Activated T-cell treated with anti-CD3 and anti-CD28 coated beads, Interleukin-2, amount 50 U/mL, for 72 hours (primary cell): Measurements from ENCODE around the gene GRHL3. TPM values are rescaled to one million over a fixed set of nuclear protein-coding genes. Genes with fewer than 3 reads are reported as not detected.

ENCODE experiments used
- ATAC-seq, 2 donors: fragments of 150-1000 bp; cut with Tn5 transposase; replicated peaks in 1 of 2; 2 replicates each; pipeline ENCODE4 v1.10.0; 2021; ENCODE audit warnings: moderate library complexity in 2 of 2, mild to moderate bottlenecking in 1 of 2
- DNase-seq, 2 donors: peaks; one replicate each; pipeline ENCODE4 v3.0.0; 2021 to 2022; ENCODE audit warnings: mixed read lengths in 1 of 2
- H3K27ac Mint-ChIP-seq: one replicate; pipeline ENCODE4 v1.8.0; 2022; ENCODE audit warnings: mild to moderate bottlenecking, moderate library complexity, mixed read lengths
- H3K27me3 Mint-ChIP-seq: one replicate; pipeline ENCODE4 v1.8.0; 2022; ENCODE audit warnings: low read depth, mixed read lengths
- H3K36me3 Mint-ChIP-seq, 2 donors: one replicate each; pipeline ENCODE4 v1.8.0; 2022; ENCODE audit warnings: mixed read lengths in 2 of 2, mild to moderate bottlenecking in 1 of 2; ENCODE audit not compliant: insufficient read depth in 2 of 2
- H3K4me1 Mint-ChIP-seq: one replicate; pipeline ENCODE4 v1.8.0; 2022; ENCODE audit warnings: low read depth, mixed read lengths
- H3K4me3 Mint-ChIP-seq, 2 donors: one replicate each; pipeline ENCODE4 v1.8.0; 2022; ENCODE audit warnings: mild to moderate bottlenecking in 2 of 2, mixed read lengths in 2 of 2, moderate library complexity in 2 of 2
- H3K9me3 Mint-ChIP-seq, 2 donors: one replicate each; pipeline ENCODE4 v1.8.0; 2022; ENCODE audit warnings: mixed read lengths in 2 of 2
- total RNA-seq, 2 donors: library from RNA; stranded (reverse); gene quantifications; one replicate each; pipeline ENCODE4 v1.2.3, GENCODE V29; 2022

The GRHL3 gene
- total RNA-seq, 2 donors from 2014 or later: 0.28 to 2.0 TPM

GRCh38 chr1:24327486-24327885 is 8.3 kb downstream of the GRHL3 start:
- no peak overlapping the region for H3K4me3 Mint-ChIP-seq
- peaks cover under 1% of the 10 kb centered on the region for H3K4me1 Mint-ChIP-seq
- no peaks in the 10 kb centered on the region for H3K9me3 Mint-ChIP-seq
- H3K27ac Mint-ChIP-seq: no peak overlapping the region
- no peak for DNase-seq
- H3K27me3 Mint-ChIP-seq: peaks cover 82% of the 10 kb centered on the region
- H3K36me3 Mint-ChIP-seq: no peaks in the 10 kb centered on the region
- no peak for ATAC-seq

DNA sequence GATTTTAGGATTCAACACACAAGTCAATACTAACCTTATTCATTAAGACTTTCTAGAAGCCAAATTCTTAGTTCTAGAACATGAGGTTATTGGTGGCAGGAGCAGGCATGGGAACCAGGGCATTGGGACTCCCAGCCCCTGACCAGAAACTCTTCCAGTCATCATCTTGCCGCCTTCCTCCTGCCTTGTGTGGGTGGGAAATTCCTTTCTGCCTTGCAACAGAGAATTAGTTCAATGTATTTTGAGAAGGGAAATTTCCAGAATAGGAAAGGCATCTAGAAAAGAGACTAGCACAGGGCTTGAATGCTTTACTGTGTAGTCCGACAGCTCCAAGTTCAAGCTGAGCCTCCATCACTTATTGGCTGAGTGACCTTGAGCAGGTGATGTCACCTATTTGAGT is 8.7 kb downstream of the GRHL3 start:
- ATAC-seq: no peak
- Mint-ChIP-seq H3K4me3 (no peak overlapping the region), H3K4me1 (no peaks in the 10 kb centered on the region), H3K27me3 (peaks cover 79% of the 10 kb centered on the region), H3K36me3 (no peaks in the 10 kb centered on the region), H3K27ac (no peak overlapping the region), H3K9me3 (no peaks in the 10 kb centered on the region)
- no peak for DNase-seq

- ATAC-seq: no peak
- H3K9me3 Mint-ChIP-seq: no peaks in the 10 kb centered on the region
- no peak for DNase-seq
- H3K4me1 Mint-ChIP-seq: no peaks in the 10 kb centered on the region
- peaks cover 80% of the 10 kb centered on the region for H3K27me3 Mint-ChIP-seq
- H3K4me3 Mint-ChIP-seq: no peak overlapping the region
- H3K36me3 Mint-ChIP-seq: no peaks in the 10 kb centered on the region
- H3K27ac Mint-ChIP-seq: no peak overlapping the region
Observed at GRCh38 chr1:24329331-24329730, 10.2 kb downstream of the GRHL3 start.

DNA sequence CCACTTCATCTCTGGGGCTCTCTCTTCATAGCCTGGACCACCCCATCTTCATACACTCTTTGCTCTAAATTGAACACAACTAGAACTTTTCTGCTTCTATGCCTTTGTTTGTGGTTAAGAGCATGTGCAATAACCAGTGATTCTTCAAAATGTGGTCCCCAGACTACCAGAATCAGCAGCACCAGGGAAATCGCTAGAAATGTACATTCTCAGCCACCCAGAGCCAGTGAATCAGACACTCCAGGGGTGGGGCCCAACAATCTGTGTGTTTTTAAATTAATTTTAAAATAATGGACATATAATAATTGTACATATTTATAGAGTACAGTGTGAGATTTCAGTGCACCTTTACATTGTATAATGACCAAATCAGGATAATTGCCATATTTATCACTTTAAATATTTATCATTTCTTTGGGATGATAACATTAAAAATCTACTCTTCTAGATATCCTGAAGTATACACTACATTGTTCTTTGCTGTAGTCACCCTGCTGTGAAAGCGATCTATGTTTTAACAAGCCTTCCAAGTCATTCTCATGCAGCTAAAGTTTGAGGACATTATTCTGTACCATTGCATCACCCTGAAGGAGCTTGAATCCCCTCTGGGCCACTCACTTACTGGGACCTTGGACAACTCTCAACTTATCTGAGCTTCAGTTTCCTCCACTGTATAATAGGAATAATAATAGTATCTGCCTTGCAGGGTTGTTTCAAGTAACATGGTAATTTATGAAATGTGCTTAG is 10.8 kb downstream of the GRHL3 start:
- H3K27me3 Mint-ChIP-seq: peaks cover 79% of the 10 kb centered on the region
- ATAC-seq (no peak), DNase-seq (no peak)
- no peaks in the 10 kb centered on the region for H3K36me3 Mint-ChIP-seq
- H3K4me3 Mint-ChIP-seq: no peak overlapping the region
- H3K4me1 Mint-ChIP-seq: no peaks in the 10 kb centered on the region
- H3K27ac Mint-ChIP-seq: no peak overlapping the region
- no peaks in the 10 kb centered on the region for H3K9me3 Mint-ChIP-seq

- peaks cover 69% of the 10 kb centered on the region for H3K27me3 Mint-ChIP-seq
- H3K4me1 Mint-ChIP-seq: no peaks in the 10 kb centered on the region
- no peak for DNase-seq
- H3K9me3 Mint-ChIP-seq: no peaks in the 10 kb centered on the region
- no peaks in the 10 kb centered on the region for H3K36me3 Mint-ChIP-seq
- no peak overlapping the region for H3K27ac Mint-ChIP-seq
- ATAC-seq: no peak
- no peak overlapping the region for H3K4me3 Mint-ChIP-seq
Observed at GRCh38 chr1:24331961-24332673, 13.0 kb downstream of the GRHL3 start.

DNA sequence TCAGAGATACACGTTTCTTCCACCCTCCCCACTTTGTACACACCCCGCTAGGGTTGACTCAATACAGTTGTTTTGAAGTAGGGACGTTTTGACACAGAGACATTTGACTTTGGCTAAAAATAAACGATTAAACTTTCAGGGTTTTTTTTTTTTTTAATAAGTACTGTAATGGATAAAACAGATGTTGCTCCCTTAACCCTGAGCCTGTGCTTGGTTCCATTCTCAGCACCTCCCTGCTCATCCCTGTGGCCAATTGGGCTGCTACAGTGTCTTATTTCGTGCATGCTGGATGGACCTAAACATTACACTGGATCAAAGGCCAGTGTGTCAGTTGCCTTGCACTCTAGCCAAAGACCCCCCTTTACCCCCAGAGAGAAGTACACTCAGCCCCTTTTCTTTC is 16.9 kb downstream of the GRHL3 start:
- H3K9me3 Mint-ChIP-seq: no peaks in the 10 kb centered on the region
- no peak overlapping the region for H3K27ac Mint-ChIP-seq
- ATAC-seq (no peak), DNase-seq (no peak)
- no peak overlapping the region for H3K4me3 Mint-ChIP-seq
- no peaks in the 10 kb centered on the region for H3K36me3 Mint-ChIP-seq
- peaks cover 48% of the 10 kb centered on the region for H3K27me3 Mint-ChIP-seq
- H3K4me1 Mint-ChIP-seq: no peaks in the 10 kb centered on the region

DNA sequence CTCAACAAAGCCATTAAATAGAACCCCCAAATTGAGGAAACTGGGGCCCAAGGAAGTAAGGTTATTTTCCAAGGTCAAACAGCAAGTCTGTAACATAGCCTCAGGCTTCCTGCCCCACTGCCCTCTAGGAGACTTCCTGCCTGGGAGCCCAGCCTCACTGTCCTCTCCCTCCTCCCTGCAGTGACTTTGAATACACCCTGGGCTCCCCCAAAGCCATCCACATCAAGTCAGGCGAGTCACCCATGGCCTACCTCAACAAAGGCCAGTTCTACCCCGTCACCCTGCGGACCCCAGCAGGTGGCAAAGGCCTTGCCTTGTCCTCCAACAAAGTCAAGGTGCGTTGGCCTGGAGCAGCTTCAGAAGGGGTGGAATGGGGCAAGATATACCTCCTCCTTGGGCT is 18.3 kb downstream of the GRHL3 start:
- no peaks in the 10 kb centered on the region for H3K9me3 Mint-ChIP-seq
- ATAC-seq (no peak), DNase-seq (no peak)
- no peaks in the 10 kb centered on the region for H3K4me1 Mint-ChIP-seq
- H3K27ac Mint-ChIP-seq: no peak overlapping the region
- H3K36me3 Mint-ChIP-seq: no peaks in the 10 kb centered on the region
- H3K4me3 Mint-ChIP-seq: no peak overlapping the region
- peaks cover 34% of the 10 kb centered on the region for H3K27me3 Mint-ChIP-seq

GRCh38 chr1:24338447-24338846 is 19.3 kb downstream of the GRHL3 start:
- H3K27ac Mint-ChIP-seq: no peak overlapping the region
- no peaks in the 10 kb centered on the region for H3K9me3 Mint-ChIP-seq
- H3K4me3 Mint-ChIP-seq: no peak overlapping the region
- H3K36me3 Mint-ChIP-seq: no peaks in the 10 kb centered on the region
- DNase-seq (no peak), ATAC-seq (no peak)
- peaks cover 31% of the 10 kb centered on the region for H3K27me3 Mint-ChIP-seq
- no peaks in the 10 kb centered on the region for H3K4me1 Mint-ChIP-seq

GRCh38 chr1:24339996-24340395 is 20.8 kb downstream of the GRHL3 start:
- Mint-ChIP-seq H3K9me3 (no peaks in the 10 kb centered on the region), H3K36me3 (no peaks in the 10 kb centered on the region), H3K4me1 (no peaks in the 10 kb centered on the region), H3K27ac (no peak overlapping the region), H3K4me3 (no peak overlapping the region), H3K27me3 (peaks cover 21% of the 10 kb centered on the region)
- DNase-seq (no peak), ATAC-seq (no peak)

DNA sequence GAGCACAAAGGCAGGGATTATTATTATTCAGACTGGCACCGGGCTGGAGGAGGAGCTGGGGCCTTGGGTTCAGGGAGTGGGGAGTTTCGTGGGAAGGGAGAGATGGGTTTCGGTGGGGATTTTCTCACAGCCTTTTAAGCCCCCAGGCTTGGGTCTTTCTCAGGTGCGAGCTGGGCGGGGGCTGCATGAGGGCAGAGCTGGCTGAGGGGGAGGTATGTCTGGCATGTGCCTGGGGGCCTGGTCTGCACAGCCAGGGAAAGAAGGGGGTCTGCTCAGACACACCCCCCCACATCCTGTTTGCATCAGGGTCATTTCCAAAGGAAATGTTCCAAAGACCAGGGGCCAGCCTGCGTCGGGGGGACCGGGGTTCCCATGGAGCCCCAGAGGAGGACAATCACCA is 21.6 kb downstream of the GRHL3 start:
- ATAC-seq: no peak
- Mint-ChIP-seq H3K36me3 (no peaks in the 10 kb centered on the region), H3K27me3 (peaks cover 21% of the 10 kb centered on the region), H3K27ac (no peak overlapping the region), H3K4me1 (no peaks in the 10 kb centered on the region), H3K4me3 (no peak overlapping the region), H3K9me3 (no peaks in the 10 kb centered on the region)
- no peak for DNase-seq

GRCh38 chr1:24341260-24341659 is 22.1 kb downstream of the GRHL3 start:
- Mint-ChIP-seq H3K4me1 (no peaks in the 10 kb centered on the region), H3K36me3 (no peaks in the 10 kb centered on the region), H3K27me3 (peaks cover 17% of the 10 kb centered on the region), H3K27ac (no peak overlapping the region), H3K9me3 (no peaks in the 10 kb centered on the region), H3K4me3 (no peak overlapping the region)
- ATAC-seq (no peak), DNase-seq (no peak)

DNA sequence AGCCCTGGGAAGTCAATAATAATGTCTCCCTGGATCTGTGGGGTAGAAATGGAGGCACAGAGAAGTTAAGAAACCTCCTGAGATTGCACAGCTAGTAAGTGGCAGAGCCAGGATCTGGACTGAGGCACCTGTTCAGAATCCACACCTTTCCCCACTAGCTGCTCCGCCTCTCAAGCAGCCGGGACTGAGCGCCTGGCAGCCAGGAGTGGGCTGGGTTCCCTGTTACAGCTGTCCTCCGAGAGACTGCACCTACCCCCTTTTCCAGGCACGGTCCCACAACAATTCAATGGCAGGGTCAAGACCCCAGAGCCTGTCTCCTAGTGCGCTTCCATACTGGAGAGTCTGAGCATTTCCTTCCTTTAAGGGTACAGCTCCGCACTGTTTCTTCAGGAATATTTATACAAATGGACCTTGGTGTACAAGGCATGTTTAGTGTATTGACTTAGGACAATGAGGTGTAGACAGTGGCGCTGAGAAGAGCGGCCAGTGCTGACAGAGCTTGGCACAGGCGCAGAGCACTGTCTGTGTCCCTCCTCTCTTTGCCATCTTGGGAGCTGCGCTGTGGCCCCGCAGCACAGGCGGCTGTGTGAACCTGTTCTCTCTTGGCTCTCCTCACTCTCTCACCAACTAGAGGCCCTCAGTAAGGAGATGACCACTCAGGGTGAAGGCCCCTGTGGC is 24.4 kb downstream of the GRHL3 start:
- Mint-ChIP-seq H3K9me3 (no peaks in the 10 kb centered on the region), H3K4me1 (no peaks in the 10 kb centered on the region), H3K27me3 (peaks cover 10% of the 10 kb centered on the region), H3K27ac (no peak overlapping the region), H3K36me3 (no peaks in the 10 kb centered on the region), H3K4me3 (no peak overlapping the region)
- ATAC-seq: no peak
- no peak for DNase-seq

DNA sequence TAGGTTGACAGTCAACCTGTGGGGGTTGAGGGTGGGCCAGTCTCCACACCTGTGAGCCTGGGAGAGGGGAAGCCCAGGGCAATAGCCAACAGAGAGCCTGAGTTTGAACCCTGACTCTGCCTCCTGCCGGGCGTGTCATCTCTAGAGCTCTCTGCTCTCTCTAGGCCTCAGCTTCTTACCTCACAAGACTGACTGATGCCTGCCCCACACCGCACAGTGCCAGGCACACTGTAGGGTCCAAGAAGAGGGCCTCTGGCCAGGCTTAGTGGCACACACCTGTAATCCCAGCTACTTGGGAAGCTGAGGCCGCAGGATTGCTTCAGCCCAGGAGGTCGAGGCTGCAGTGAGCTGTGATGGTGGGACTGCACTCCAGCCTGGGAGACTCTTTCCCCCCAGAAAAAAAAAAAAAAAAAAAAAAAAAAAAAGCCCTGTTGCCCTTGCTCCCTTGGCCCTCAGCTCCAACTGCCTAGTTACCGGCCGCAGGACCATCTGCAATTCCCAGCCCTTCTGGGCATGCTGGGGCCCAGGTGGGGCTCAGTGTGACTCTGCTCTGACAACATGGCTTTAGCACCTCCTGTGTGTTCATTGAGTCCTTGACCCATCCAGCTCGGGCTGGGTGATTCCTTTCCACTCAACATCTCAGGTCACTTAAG is 25.1 kb downstream of the GRHL3 start:
- Mint-ChIP-seq H3K27me3 (peaks cover 10% of the 10 kb centered on the region), H3K9me3 (no peaks in the 10 kb centered on the region), H3K36me3 (no peaks in the 10 kb centered on the region), H3K27ac (no peak overlapping the region), H3K4me3 (no peak overlapping the region), H3K4me1 (peaks cover 5% of the 10 kb centered on the region)
- DNase-seq (no peak), ATAC-seq (peak in 1 of 2 donors; percentile 32)
